LNCaP clone FGC (cell line): ENCODE data around the gene BCL2L1.

Experiments
- DNase-seq: peaks from one replicate; pipeline ENCODE4 v3.0.0-alpha.2; 2011; ENCODE audit warnings: low read depth
- H3K4me3 ChIP-seq: 2 replicates; pipeline ENCODE4 v1.5.1; 2011; ENCODE audit warnings: mild to moderate bottlenecking, low read depth, low read length, control low read depth
- TF ChIP-seq, protein P1 (sequence below): IDR thresholded peaks from 2 replicates; pipeline ENCODE4 v1.5.1; 2012; ENCODE audit warnings: mild to moderate bottlenecking; ENCODE audit not compliant: control insufficient read depth, insufficient read depth; ENCODE audit errors: extremely low read depth

The BCL2L1 gene

DNA sequence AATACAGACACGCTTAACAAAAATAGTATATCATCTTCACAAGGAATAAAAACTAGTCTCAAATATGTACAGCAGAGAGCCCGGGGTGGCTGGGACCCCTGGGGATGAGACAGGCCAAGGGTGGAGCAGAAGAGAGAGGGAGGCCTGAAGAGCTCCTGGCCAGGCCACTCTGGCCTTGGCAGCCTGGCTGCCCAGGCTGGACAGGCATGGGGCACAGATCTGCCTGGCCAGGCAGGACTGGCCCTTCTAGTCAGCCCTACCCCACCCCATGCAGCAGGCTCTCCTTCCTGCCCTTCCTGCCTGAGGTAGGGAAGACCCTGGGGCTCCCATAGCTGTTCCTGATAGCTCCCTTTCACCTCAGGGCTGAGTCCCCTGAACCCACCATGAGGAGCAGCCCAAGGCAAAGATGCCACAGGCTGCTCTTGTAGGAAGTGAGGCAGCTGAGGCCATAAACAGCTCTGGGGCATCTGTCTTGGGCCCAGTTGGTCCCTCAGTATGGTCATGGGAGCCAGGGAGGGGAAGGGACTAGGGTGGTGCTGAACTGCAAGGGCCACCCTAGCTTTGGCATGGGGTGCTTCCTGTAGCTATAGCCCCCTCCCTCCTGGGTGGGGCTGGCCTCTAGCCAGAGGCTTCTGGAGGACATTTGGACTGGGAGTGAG is 57.8 kb downstream of the BCL2L1 start:
- TF ChIP-seq, protein P1, sequence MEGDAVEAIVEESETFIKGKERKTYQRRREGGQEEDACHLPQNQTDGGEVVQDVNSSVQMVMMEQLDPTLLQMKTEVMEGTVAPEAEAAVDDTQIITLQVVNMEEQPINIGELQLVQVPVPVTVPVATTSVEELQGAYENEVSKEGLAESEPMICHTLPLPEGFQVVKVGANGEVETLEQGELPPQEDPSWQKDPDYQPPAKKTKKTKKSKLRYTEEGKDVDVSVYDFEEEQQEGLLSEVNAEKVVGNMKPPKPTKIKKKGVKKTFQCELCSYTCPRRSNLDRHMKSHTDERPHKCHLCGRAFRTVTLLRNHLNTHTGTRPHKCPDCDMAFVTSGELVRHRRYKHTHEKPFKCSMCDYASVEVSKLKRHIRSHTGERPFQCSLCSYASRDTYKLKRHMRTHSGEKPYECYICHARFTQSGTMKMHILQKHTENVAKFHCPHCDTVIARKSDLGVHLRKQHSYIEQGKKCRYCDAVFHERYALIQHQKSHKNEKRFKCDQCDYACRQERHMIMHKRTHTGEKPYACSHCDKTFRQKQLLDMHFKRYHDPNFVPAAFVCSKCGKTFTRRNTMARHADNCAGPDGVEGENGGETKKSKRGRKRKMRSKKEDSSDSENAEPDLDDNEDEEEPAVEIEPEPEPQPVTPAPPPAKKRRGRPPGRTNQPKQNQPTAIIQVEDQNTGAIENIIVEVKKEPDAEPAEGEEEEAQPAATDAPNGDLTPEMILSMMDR: no peak
- DNase-seq: no peak
- H3K4me3 ChIP-seq: no peak overlapping the region

DNA sequence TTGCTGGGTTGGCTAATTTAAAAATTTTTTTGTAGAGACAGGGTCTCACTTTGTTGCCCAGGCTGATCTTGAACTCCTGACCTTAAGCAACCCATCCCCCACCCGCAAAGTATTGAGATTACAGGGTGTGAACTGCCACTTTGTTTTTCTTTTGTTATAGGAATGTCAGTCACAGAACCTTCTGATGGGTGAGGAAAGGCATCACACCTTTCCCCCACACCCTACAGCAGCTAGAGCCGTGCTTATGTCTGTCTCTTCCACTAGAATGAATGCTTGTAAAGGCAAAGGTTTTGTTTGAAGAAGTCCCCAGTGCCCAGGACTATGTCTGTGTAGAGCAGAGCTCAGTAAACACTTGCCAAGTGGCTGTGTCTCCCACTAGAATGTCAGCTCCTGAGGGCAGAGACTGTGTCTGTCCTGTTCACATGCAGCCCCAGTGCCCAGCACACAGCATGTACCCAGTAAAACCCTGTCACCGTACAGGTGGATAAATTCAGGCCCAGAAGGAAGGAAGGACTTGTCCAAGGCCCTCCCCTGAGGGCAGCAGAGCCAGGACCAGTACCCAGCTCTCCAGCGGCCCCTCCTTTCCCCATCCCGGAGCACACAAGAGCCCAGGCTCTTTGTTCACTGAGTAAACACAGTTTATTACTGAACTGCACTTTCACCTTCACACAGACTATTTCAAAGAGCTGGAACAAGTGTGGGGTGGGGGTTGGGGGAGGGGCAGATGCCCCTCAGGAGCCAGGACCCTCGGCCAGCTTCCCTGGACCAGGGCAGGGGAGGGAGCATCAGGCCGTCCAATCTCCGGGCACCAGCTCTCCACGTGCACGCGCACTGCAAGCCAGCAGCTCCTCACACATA is 58.6 kb downstream of the BCL2L1 start:
- peak; percentile 92 for DNase-seq
- TF ChIP-seq, protein P1: no peak
- no peak overlapping the region for H3K4me3 ChIP-seq

- TF ChIP-seq, protein P1: no peak
- no peak for DNase-seq
- no peak overlapping the region for H3K4me3 ChIP-seq
Observed at GRCh38 chr20:31663524-31663837, 59.2 kb downstream of the BCL2L1 start.

GRCh38 chr20:31662372-31662854 is 60.3 kb downstream of the BCL2L1 start:
- H3K4me3 ChIP-seq: no peak overlapping the region
- no peak for DNase-seq
- TF ChIP-seq, protein P1: 0 out of 2 replicates have a peak, but pooled peaks have one; percentile 2

- peak overlapping the region; percentile 17; the same call in 1 of the 2 replicates for H3K4me3 ChIP-seq
- DNase-seq: no peak
- TF ChIP-seq, protein P1: peak; percentile 76
Observed at GRCh38 chr20:31661625-31662371, 60.9 kb downstream of the BCL2L1 start.

- H3K4me3 ChIP-seq: no peak overlapping the region
- no peak for DNase-seq
- TF ChIP-seq, protein P1: no peak
Observed at GRCh38 chr20:31654534-31654933, 68.1 kb downstream of the BCL2L1 start.
